Measurements from ENCODE around the gene CEP152.

The CEP152 gene

DNA sequence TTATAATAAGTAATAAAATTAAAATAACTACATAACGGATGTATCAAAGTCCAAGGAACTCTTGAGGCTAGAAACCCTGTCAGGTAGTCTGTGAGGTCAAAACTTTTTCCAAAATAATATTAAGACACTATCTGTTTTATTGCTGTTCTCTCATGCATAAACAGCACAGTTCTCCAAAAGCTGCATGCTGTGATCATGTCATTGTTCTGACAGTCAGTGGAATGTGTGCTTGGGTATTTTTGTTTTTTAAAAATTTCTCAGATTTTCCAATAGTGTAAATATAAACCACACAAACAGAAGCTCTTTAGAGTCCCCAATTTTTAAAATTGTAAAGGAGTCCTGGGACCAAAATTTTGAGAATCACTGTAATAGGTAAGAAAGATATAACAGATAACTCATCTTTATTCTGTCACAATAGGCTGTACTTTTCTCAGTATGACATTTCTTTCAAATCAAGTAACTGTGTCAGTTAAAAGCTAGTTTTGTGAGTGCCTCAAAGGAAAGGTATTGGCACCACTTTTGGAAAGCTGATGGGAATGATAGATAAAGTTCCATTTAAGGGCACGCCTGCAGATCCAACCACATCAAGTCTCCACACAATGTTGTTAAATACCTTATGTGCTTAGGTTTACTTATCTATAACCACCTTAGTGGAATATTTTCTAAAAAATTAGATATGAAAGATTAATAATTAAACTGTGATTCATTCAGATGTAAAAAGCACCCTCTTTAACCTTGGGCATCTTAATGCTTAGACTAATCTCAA, 49.3 kb downstream of the CEP152 start:
- DNase-seq: no peak

DNA sequence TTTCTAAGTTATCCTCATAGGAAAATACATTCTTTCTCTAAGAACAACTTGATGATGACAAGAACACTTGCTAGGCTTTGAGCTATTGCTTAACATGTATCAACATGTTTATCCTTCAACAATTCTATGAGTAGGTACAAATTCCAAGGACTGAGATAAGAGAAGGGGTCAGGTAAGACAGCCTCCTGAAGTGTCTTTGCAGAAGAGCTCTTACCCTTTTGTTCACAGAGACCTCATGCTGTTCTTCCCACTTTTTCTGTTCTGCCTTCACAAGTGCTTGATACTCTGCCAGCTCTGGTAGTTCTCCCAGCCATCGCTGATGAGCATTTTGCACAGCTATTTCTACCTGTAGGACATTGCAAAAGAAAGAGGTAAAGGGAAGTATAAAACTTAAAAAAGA, 50.9 kb downstream of the CEP152 start:
- no peak for DNase-seq

DNA sequence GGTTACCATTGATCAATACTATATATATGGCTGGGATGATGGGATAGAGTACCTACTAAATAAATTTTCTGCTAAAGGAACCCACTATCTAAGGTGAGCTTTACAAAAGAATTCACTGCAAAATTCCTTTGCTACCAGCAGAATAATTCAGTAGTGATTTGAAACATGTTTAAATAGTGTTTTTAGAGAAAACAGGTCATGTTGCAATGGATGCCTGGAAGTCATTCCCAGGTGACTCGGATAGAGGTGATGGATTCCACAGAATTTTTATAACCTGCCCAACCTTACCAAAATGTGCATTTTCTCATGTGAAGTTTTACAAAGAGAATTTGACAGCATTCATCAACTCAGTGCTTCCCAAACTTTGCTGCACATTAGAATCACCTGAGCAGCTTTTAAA, 53.2 kb downstream of the CEP152 start:
- DNase-seq: no peak

DNA sequence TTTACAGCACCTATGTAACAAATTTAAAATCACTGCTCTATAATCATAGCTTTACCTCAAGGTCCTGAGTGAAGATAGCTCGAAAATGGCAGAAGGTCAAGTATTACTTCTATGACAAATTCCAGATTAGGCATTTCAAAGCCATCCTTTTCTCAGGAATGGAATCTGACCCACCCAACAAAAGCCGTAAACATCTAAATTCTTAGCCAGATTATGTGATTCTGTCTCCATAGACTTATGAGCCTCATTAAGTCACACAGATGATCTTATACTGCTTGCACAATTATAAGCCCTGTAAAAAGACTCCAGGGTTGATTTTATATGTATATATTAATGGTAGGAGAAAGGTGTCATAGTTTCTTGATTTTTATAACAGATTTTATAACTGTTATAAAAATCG, 56.9 kb downstream of the CEP152 start:
- DNase-seq: no peak

DNA sequence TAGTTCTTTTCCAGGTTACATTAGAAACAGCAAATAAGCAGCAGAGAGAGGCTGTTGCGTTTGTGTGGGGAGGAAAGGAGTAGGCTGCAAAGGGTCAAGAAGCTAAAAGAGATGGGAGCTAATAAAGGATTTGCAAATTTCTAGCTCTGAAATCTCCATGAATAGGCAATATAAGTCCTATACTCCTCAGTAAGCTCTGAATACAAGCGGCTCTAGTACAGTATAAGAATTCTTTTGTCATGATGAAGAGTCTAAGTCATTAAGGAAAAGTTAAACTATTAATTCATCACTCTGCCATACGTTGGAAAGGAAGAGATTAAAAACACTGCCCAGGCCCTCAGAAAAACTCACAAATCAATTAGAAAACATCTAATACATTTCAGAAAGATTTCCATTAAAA, 59.3 kb downstream of the CEP152 start:
- DNase-seq: no peak

DNA sequence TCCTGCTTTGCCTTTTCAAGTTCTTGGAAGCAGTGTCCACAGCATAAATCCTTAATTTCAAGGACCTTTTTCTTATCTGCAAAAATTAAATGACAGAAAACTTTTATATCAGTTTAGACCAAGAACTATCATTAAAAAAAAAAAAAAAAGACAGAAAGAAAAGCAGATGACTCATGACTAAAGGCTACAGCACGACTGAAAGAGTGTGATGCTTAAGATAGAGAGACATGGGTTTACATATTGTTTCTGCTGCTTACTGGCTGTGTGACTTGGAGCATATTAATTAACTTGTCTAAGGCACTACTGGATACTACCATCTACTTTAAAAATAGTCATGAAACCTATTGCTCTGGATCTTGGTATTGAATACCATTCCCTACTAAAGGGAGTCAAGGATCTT, 62.3 kb downstream of the CEP152 start:
- no peak for DNase-seq

DNA sequence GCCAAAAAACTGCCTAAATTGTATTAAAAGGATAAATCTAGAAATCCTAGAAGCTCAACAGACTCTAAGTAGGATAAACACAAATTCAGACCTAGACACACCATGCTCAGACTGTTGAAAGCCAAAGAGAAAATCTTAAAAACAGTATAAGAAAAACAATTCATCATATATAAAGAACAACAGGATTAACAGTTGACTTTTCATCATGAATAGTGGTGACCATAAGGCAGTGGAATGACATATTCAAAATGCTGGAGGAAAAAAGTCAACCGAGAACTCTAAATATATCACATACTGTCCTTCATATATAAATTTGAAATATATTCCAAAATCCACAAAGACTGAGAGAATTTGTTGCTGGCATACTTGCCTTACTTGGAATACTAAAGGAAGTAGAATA, 77.3 kb downstream of the CEP152 start:
- no peak for DNase-seq

DNA sequence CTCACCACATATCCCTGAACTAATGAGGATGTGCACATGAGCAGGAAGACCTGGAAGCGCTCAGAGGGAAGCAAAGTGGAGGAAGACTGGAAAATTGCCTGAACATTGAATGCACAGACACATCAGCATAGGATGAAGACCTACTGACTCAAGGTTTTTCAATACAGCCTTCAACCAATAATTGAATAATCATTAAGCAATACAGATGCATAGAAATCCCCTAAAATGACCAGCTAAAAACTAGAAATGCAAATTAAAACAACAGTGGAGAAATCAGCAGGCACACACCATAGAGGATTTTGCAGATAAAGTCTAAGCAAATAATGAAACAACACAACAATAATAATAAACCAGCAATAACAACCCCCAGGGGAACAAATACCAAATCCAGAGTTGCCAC, 80.4 kb downstream of the CEP152 start:
- no peak for DNase-seq

DNA sequence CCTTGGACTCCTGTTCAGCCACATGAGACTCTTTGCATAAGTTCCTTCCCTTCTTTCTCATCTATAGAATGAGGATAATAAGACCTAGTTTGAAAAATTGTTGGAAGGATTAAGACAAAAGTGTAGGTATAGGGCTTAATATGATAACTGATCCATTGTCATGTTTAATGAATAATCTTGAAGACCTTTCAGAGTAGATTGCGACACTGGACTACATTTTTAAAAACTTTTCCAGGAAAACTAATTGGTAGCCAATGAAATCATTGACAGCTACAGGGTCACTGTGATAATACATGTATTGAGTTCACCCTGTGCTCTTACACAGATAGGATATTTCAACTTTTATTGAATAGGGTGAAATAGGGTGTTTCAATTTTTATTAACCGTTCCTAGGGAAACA, 86.9 kb downstream of the CEP152 start:
- DNase-seq: no peak

DNA sequence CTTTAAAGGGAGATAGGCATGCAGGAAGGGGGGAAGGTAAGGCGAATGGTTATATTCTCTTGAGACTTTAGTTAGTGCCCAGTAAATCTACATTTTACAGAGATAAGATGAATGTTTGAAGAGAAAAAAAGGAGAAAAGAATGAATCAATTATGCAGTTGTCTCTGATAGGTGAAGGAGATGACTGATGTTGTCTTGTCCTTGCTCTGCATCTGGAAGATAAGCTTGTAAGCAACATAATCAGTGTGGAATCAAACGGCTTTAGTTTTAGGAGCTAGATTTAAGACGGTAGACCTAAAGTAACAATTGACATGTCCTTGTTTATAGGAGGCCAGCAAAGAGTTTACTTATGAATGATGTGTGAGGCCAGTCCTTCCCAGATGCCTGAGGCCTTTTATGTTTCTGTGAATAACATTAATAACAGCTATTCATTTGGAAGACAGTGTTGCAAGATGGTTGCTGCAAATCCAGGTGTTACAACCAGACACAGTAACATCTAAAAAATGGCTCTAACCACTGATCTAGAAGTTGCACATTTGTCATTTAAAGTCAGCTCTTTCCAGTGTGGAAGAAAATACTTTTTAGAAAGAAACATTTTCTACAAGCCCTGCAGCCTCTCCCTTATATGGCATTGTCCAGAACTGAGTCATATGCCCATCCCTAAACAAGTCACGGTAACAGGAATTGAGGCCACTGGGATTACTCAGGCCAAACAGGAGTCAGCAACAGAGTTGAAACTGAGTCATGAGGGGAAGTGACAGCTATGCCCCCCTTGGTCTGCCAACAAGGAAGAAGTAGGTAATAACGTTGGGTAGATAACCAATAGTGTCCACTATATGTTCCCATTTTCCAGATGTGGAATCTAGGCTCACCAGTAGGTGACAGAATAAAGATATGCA, 87.9 kb downstream of the CEP152 start:
- DNase-seq: no peak

DNA sequence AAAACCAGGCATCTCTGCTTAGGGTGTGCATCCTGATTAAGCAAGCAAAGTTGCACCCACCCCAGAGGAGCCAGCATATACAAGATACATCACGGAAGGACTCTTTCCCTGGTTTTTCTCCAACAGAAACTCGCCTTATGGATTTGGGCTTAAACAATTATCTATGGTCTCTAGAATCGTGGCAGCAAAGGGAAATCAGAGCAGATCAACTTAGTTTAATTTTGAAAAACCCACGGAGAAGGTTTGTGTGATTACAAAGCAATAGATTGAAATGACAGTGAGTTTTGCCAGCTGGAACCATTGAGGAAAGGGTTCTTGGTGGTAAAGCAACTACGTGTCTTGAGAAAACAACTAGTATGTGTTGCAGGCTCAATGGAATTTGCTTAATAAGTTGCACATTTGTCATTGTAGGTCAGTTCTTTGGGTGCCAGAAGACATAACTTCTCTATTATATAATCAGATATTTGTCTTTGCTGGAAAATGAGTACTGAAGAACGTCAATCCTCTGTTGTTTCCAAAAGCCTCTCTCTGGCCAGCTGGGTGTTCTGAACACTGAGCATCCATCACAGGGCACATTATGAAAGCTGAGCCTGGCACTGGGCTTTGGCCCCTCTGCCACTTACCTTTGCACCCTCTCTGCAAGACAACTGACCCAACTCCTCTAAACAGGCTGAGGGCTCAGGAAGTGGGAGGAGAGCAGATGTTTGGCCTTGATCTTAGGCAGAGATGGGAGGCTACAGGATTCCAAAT, 89.6 kb downstream of the CEP152 start:
- no peak for DNase-seq

DNA sequence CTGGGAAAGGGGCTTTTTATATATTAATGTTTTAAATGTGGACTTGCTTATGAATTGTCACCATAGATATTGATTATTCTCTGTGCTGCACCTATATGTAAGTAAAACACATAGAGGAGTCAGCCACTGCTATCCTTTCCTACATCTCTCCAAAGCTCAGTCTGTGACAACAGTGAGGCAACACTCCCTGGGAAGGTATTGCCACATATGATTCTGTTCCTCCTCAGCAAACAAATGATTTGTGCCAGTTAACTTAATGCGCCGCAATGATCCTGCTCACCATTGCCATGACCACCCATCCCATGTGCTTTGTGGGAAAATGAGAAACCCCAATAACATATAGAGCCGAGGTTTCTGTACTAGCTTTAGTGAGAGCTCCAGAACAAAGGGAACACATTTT, 90.2 kb downstream of the CEP152 start:
- DNase-seq: no peak

DNA sequence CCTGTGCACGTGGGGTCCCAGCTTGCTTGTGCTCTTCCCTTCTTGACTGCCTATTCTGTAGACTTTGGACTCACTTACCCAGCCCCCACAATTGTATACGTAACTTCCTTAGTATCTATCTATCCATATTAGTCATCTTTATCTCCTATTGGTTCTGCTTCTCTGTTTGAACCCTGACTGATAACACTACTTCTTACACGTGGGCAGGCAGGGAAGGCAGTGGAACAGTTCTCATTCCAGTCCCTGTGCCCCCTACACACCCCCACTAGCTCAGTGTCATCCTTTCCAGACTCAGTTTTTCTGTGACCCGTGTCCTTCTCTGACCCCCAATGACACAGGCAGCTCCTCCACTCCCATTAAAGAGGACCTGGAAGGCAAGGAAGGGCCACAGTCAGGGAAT, 91.2 kb downstream of the CEP152 start:
- no peak for DNase-seq

DNA sequence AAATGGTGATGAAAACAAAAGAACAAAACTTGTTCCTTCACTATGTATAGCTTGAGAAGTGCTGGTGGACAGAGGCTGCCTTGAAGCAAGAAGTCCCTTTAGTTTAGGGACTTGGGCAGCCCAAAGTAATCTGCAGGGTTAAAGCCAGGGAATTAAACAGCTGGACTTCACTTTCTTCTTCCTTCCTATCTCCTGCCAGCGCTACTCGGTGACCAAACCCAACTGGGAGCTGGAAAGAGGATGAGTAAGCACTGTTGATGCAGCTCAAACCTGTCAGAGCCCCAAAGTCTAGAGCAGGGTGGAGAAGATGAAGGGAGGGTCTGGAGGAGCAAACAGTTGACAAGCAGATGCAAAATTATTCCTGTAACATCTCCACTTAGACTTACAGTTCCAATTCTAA, 92.2 kb downstream of the CEP152 start:
- no peak for DNase-seq

DNA sequence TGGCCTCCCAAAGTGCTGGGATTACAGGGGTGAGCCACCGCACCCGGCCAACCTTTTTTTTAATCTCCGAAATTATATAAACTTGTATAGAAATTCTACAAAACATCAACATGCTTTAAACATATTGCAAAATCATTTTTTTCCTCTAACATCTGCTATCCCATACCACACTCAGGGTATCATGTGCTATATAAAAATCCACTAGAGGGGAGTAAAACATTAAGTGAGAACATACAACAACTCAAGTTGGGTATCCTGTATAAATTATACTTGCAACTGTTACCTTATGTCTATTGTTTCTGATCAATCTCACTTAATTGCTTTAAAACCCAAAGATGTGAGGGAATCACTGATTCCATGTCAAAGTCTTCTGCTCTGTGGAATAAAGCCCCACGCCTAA, 93.4 kb downstream of the CEP152 start:
- DNase-seq: no peak

DNA sequence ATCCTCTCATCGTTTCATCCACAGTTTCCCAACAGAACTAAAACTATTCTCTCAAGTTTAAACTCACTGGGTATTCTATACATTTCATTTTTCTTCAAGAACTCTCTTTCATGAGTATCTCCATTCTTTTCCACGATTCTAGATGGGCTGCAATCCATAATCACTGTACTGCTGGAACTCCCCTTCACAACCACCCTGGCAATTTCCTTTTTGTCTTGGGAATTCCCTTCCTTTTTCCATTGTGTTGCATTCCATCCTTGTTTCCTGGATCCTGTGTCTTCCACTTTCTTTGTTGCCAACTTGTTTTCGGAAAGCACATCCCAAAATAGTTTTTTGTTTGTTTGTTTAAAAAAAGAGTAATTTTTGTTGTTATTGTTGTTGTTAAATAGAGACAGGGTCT, 98.3 kb downstream of the CEP152 start:
- DNase-seq: no peak

DNA sequence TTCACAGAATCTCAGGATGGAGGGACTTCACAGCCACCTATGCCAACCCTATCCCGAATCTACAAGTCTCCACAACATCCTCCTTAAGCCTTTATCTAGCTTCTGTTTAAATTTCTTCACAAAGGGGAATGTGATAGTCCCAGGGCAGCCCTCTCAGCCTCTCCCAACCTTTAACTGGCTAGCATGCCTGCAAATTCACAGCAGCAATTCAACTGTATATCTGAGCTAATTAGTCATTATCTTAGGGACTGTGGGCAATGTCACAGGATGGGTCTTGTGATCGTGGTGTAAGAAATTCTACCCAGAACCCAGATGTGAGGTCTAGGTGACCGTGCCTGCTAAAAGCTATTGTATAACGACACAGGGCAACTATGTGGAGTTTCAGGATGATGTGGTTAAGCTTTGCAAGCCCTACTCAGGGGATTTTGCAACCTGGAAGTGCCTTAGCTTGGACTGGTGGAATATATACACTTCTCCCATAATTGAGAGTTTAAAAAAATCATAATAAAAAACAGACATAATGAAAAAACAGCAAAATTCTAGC, 99.8 kb downstream of the CEP152 start:
- no peak for DNase-seq

DNA sequence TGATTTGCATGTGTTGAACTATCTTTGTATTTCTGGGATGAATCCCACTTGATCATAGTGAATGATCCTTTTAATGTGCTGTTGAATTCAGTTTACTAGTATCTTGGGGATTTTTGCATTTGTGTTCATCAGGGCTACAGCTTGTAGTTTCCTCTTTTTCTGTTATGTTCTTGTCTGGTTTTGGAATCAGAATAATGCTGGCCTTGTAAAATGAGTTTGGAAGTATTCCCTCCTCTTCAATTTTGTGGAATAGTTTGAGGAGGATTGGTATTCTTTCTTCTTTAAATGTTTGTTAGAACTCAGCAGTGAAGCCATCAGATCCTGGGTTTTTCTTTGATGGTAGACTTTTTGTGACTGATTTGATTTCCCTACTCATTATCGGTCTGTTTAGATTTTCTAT, 102.2 kb downstream of the CEP152 start:
- DNase-seq: no peak

DNA sequence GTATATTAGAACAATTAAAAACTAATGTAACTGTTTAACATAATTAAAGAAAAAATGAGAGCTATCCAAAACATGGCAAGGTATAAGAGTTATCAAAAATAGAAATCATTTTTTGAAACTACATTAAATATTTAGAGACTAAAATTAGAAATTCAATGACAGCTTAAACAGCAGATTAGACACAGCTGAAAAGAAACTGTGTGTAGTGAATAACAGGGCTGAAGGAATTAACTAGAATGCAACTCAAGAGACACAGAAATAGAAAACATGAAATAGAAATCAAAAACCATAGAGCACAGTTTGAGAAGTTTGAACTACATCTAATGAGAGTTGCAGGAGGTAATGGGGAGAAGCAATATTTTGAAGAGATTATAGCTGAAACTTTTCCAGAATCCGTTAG, 105.5 kb downstream of the CEP152 start:
- DNase-seq: no peak

DNA sequence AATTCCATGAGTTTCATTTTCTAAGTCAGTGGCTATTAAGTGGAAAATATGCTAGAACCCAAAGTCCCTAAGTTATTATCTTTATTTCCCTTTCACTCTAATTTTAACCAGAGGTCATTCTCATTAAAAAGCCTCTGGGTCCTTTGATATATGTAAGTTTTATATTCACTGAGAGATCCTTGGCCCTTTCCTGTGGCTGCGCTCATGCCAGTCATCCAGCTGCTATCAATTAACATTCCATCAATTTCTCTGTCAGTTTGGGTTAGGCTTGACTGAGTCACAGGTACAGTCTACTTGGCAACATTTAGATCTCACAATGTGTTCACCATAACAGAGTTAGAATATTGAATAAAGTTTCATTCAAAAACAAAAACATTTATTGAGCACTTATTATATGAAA, 107.3 kb downstream of the CEP152 start:
- no peak for DNase-seq

DNA sequence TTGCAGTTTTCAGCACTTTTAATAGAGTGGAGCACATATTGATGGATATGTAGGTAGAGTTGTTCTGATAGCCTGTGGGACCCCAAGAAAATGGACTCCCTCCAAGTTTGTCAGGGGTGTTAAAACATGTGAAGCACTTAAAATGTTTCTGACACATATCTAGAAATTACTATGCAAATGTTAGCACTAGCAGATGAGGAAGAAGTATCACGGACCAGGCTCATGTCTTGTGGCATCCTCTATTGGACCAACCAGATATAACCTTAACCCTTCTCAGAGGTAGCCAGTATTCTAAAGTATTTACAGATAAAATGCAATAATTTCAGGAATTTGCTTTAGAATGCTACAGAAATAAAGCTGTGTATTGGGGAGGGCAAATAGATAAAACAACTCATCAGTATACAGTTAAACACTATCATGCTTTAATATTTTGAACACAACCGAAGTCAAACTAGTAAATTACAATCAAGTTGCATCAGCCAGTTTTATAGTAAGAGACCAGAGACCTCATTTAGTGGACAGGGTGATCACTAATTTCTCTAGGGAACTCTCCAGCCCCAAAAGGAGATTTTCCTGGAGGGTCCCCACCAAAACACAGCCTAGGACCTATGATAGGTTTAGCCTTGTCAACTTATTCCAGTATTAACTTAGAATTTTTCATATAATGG, 108.2 kb downstream of the CEP152 start:
- no peak for DNase-seq

DNA sequence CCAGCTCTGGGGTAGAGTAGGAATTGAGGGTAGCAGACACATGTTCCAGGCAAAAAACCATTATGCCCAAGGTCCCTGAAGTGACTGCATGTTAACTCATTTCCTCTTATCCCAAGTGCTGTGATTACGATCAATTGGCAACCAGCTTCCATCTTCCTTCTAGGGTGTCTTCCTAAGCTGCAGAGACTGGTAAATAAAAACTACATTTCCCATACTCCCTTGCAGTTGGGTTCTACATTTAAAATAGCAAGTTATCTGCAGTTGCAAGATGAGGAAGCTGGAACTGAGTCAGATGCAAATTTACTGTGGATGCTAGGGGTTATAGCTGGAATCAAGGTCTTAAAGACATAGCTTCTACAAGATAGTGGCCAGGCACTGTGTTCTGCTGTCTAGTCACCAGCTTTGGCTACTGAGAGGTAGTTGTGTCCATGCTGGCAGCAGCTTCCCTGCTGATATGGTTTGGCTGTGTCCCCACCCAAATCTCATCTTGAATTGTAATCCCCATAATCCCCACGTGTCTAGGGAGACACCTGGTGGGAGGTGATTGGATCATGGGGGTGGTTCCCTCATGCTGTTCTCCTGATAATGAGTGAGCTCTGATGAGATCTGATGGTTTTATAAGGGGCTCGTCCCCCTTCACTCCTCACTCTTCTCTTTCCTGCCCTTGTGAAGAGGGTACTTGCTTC, 114.1 kb downstream of the CEP152 start:
- DNase-seq: no peak

Data from NCI-H1105 treated with DMSO at 0.1 percent for 48 hours (cell line).